Caco-2 (cell line): Measurements from ENCODE around the gene CDK12. TPM values are rescaled to one million over a fixed set of nuclear protein-coding genes. Genes with fewer than 3 reads are reported as not detected.
"Not testable (repeated sequence)": the region's sequence is repeated elsewhere in the genome, so short reads cannot be mapped to it uniquely, and the experiment has no call there.

Experiments used
- Bru-seq: library from RNA; stranded (reverse); fragments of 400-500 nt; gene quantifications from one replicate; lab custom pipeline; 2021; lab: Mats Ljungman, UMichigan
- BruChase-seq, 2 experiments: library from RNA; stranded (reverse); fragments of 400-500 nt; gene quantifications; one replicate each; lab custom pipeline; 2021; lab: Mats Ljungman, UMichigan
- BruUV-seq: library from RNA; stranded (reverse); fragments of 400-500 nt; replicated peaks from 2 replicates; lab custom pipeline; 2021; lab: Mats Ljungman, UMichigan
- CTCF ChIA-PET: fragments of 300-600 bp; sonication (Branson Sonifier 250); formaldehyde crosslinking; loops from one replicate; lab custom pipeline; 2022; ENCODE audit warnings: antibody characterized with exemption; lab: Charles Lee
- POLR2A ChIA-PET: fragments of 300-600 bp; sonication (Branson Sonifier 250); formaldehyde crosslinking; loops from one replicate; lab custom pipeline; 2022; ENCODE audit warnings: antibody characterized with exemption; lab: Charles Lee
- DNase-seq, 2 experiments: peaks; one replicate each; pipeline versions ENCODE4 v3.0.0 to v3.0.0-alpha.2; 2020 to 2022
- H3K27me3 ChIP-seq: replicated peaks from 2 replicates; pipeline ENCODE4 v1.6.0; 2011; ENCODE audit warnings: low read length; ENCODE audit not compliant: control insufficient read depth, insufficient read depth
- H3K36me3 ChIP-seq: 2 replicates; pipeline ENCODE4 v1.5.1; 2011; ENCODE audit warnings: low read length; ENCODE audit not compliant: control insufficient read depth, insufficient read depth
- H3K4me1 ChIP-seq: fragments of 250-450 bp; sonication (Bioruptor Pico); 2 replicates; pipeline ENCODE4 v1.5.1; 2020; ENCODE audit warnings: mild to moderate bottlenecking
- H3K4me3 ChIP-seq: 2 replicates; pipeline ENCODE4 v1.5.1; 2011; ENCODE audit warnings: low read depth, mild to moderate bottlenecking, control low read depth, low read length
- H3K9me3 ChIP-seq: fragments of 250-450 bp; sonication (Bioruptor Pico); 2 replicates; pipeline ENCODE4 v1.5.1; 2020; ENCODE audit warnings: mild to moderate bottlenecking, moderate library complexity
- H3K27ac Mint-ChIP-seq: one replicate; pipeline ENCODE4 v1.8.0; 2022; ENCODE audit warnings: mixed read lengths; ENCODE audit not compliant: unreplicated experiment
- H3K27me3 Mint-ChIP-seq: one replicate; pipeline ENCODE4 v1.8.0; 2022; ENCODE audit warnings: mixed read lengths; ENCODE audit not compliant: insufficient read depth, unreplicated experiment
- H3K36me3 Mint-ChIP-seq: one replicate; pipeline ENCODE4 v1.8.0; 2022; ENCODE audit warnings: mild to moderate bottlenecking, mixed read lengths; ENCODE audit not compliant: insufficient read depth, unreplicated experiment
- H3K4me1 Mint-ChIP-seq: one replicate; pipeline ENCODE4 v1.8.0; 2022; ENCODE audit warnings: low read depth, mixed read lengths; ENCODE audit not compliant: unreplicated experiment
- H3K4me3 Mint-ChIP-seq: one replicate; pipeline ENCODE4 v1.8.0; 2022; ENCODE audit warnings: mild to moderate bottlenecking, moderate library complexity, mixed read lengths; ENCODE audit not compliant: unreplicated experiment
- H3K9me3 Mint-ChIP-seq: one replicate; pipeline ENCODE4 v1.8.0; 2022; ENCODE audit warnings: mixed read lengths; ENCODE audit not compliant: unreplicated experiment
- CTCF ChIP-seq, 2 experiments: fragments of 200-600 bp in 1 of 2; IDR thresholded peaks; 1 replicate in 1 of 2; 2 replicates in 1 of 2; pipeline versions ENCODE4 v1.5.1 to v1.8.0; 2011 to 2022; ENCODE audit warnings: antibody characterized with exemption in 1 of 2, control low read depth in 1 of 2, inconsistent platforms in 1 of 2, low read depth in 1 of 2, low read length in 1 of 2, mild to moderate bottlenecking in 1 of 2, moderate library complexity in 1 of 2; ENCODE audit not compliant: insufficient read depth in 1 of 2, severe bottlenecking in 1 of 2, unreplicated experiment in 1 of 2
- intact Hi-C: fragments of 100-400 bp; cut with micrococcal nuclease; formaldehyde crosslinking; loops from one replicate; pipeline ENCODE4 v1.10.0; 2022; ENCODE audit not compliant: unreplicated experiment
- long read RNA-seq: library from polyadenylated mRNA; stranded (forward); transcript quantifications from one replicate; pipeline ENCODE4 v2.0.0, GENCODE V29; 2022
- total RNA-seq: library from RNA; stranded (reverse); gene quantifications from 2 replicates; pipeline ENCODE4 v1.2.3, GENCODE V29; 2022

Gene CDK12
- total RNA-seq (85.5 and 86.6 TPM in 2 replicates), Bru-seq, nascent RNA (percentile 87 among the genes with signal in this experiment), BruChase-seq, experiment 1, labeled RNA remaining after a 2-hour chase (percentile 94 among the genes with signal in this experiment), BruChase-seq, experiment 2, labeled RNA remaining after a 6-hour chase (percentile 88 among the genes with signal in this experiment)
- long read RNA-seq, full-length matches to known transcripts, result 11 of 31 reads
- long read RNA-seq, partial matches to known transcripts, result 5 of 31 reads
- long read RNA-seq, other reads (novel, unspliced or antisense), result 15 of 31 reads

DNA sequence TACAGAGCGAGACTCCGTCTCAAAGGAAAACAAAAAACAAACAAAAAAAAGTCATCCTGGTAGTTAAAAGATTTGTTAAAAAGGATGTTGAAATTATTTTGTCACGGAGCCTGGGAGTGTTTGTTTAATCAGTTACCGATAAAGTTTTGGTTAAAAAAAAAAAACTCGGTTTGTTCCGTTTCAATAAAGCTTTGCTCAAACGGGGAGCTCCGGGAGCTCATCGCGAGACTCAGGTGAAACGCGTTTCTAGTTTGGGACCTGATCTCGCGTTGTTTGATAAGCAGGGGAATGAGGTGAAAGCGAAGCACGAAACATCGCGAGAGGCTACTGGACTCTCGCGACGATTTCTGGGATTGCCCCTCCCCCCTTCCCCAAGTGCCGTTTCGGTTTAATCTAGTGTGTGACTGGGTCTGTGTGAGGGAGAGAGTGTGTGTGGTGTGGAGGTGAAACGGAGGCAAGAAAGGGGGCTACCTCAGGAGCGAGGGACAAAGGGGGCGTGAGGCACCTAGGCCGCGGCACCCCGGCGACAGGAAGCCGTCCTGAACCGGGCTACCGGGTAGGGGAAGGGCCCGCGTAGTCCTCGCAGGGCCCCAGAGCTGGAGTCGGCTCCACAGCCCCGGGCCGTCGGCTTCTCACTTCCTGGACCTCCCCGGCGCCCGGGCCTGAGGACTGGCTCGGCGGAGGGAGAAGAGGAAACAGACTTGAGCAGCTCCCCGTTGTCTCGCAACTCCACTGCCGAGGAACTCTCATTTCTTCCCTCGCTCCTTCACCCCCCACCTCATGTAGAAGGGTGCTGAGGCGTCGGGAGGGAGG, at the start of gene CDK12:
TSS of gene CDK12 (plus strand) at position 374 of the 813 bp plus-strand sequence. CDS start 586 bp downstream, outside the sequence.
- peak; percentile 97 to 99 for DNase-seq
- POLR2A ChIA-PET, result interaction anchor here (0.6 to 2.9 kb wide), 16 partner anchors 8 to 756 kb away, joined by 3 to 129 read pairs (median 5); partner anchors contain the start of genes FBXO47, MED1, MLLT6 and RPL19
- no peak for TF ChIP-seq CTCF (IDR thresholded peaks at IDR 0.05; ENCODE audit: insufficient read depth in 1 of 2, low read depth in 1 of 2, low read length in 1 of 2, severe bottlenecking in 1 of 2, unreplicated experiment in 1 of 2)
- Histone ChIP-seq H3K36me3 (no peaks in the 10 kb centered on the region), H3K4me1 (no peaks in the 10 kb centered on the region), H3K27me3 (no peaks in the 10 kb centered on the region), H3K4me3 (peak within 1 kb of the TSS; percentile 83), H3K9me3 (no peaks in the 10 kb centered on the region)
- Mint-ChIP-seq H3K36me3 (peaks cover 51% of the 10 kb centered on the region), H3K9me3 (no peaks in the 10 kb centered on the region), H3K27me3 (no peaks in the 10 kb centered on the region), H3K4me3 (peak within 1 kb of the TSS; percentile 84), H3K4me1 (peaks cover 7% of the 10 kb centered on the region), H3K27ac (peak within 1 kb of the TSS; percentile 95)
- TSS peak; percentile 87 for BruUV-seq
- intact Hi-C loops, result loop anchor here (1.0 kb wide), 1 partner anchor 10 kb away; the partner anchor contains the start of gene MED1
- CTCF ChIA-PET, result interaction anchor here (0.6 to 2.5 kb wide), 7 partner anchors 10 to 502 kb away, joined by 3 to 15 read pairs (median 5); partner anchors contain the start of gene MED1

DNA sequence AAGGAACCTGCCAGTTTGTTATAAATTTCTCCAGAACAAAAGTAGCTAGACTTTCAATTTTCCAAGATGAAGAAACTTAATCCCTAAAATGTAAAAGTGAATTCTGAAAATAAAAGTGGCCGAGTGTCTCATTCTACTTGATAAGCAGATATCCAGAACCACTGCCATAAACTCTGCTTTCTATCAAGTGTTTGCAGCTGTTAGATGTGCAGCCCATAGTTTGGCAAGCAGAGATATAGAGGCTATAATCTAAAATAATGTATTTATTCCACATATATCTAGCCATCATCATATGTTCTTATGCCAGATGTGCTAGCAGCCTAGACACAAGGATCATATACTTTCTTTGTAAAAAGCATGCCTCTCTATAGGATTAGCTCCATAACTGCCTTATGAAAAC, 45.1 kb upstream of the CDK12 start:
- Mint-ChIP-seq H3K27me3 (no peaks in the 10 kb centered on the region), H3K4me3 (no peak overlapping the region), H3K9me3 (no peaks in the 10 kb centered on the region), H3K27ac (no peak overlapping the region), H3K4me1 (no peaks in the 10 kb centered on the region), H3K36me3 (peaks cover 87% of the 10 kb centered on the region)
- peaks cover 6% of the 10 kb centered on the region for H3K36me3 ChIP-seq
- no peak overlapping the region for H3K4me3 ChIP-seq
- intact Hi-C loops, result no loop called here
- no peaks in the 10 kb centered on the region for H3K4me1 ChIP-seq
- TF ChIP-seq CTCF (IDR thresholded peaks at IDR 0.05; ENCODE audit: insufficient read depth in 1 of 2, low read depth in 1 of 2, low read length in 1 of 2, severe bottlenecking in 1 of 2, unreplicated experiment in 1 of 2), result no peak
- ChIA-PET CTCF (no interaction called here), POLR2A (no interaction called here)
- BruUV-seq, result no TSS peak
- no peak for DNase-seq
- no peaks in the 10 kb centered on the region for H3K27me3 ChIP-seq
- no peaks in the 10 kb centered on the region for H3K9me3 ChIP-seq

GRCh38 chr17:39429600-39429999, 31.7 kb upstream of the CDK12 start:
- ChIA-PET CTCF (no interaction called here), POLR2A (no interaction called here)
- Histone ChIP-seq H3K4me1 (no peaks in the 10 kb centered on the region), H3K4me3 (no peak overlapping the region), H3K27me3 (no peaks in the 10 kb centered on the region), H3K9me3 (no peaks in the 10 kb centered on the region), H3K36me3 (no peaks in the 10 kb centered on the region; the same call in 1 of the 2 replicates)
- intact Hi-C loops, result no loop called here
- DNase-seq, result no peak
- no peaks in the 10 kb centered on the region for H3K9me3 Mint-ChIP-seq
- no peak for TF ChIP-seq CTCF (IDR thresholded peaks at IDR 0.05; ENCODE audit: insufficient read depth in 1 of 2, low read depth in 1 of 2, low read length in 1 of 2, severe bottlenecking in 1 of 2, unreplicated experiment in 1 of 2)
- no TSS peak for BruUV-seq
- peaks cover 96% of the 10 kb centered on the region for H3K36me3 Mint-ChIP-seq
- no peak overlapping the region for H3K4me3 Mint-ChIP-seq
- H3K27ac Mint-ChIP-seq, result no peak overlapping the region
- no peaks in the 10 kb centered on the region for H3K4me1 Mint-ChIP-seq
- H3K27me3 Mint-ChIP-seq, result no peaks in the 10 kb centered on the region

- H3K36me3 ChIP-seq, BruUV-seq, DNase-seq, CTCF ChIA-PET, intact Hi-C loops, H3K27me3 ChIP-seq, H3K27me3 Mint-ChIP-seq, H3K4me1 ChIP-seq, H3K9me3 ChIP-seq, H3K4me3 ChIP-seq, H3K27ac Mint-ChIP-seq, POLR2A ChIA-PET, H3K9me3 Mint-ChIP-seq, H3K4me3 Mint-ChIP-seq, H3K4me1 Mint-ChIP-seq: not testable (repeated sequence)
- H3K36me3 Mint-ChIP-seq, result peaks cover 98% of the 10 kb centered on the region
Observed at GRCh38 chr17:39439868-39440267, 21.4 kb upstream of the CDK12 start.
